ENCODE measurements around the gene TTLL3. TPM values are rescaled to one million over a fixed set of nuclear protein-coding genes. Genes with fewer than 3 reads are reported as not detected.

Gene TTLL3
- total and polyA plus RNA-seq, 2 of the 8 experiments (the other 6 are each of a cell fraction or from before 2014, with no cell fraction given): 5.9 to 8.9 TPM

DNA sequence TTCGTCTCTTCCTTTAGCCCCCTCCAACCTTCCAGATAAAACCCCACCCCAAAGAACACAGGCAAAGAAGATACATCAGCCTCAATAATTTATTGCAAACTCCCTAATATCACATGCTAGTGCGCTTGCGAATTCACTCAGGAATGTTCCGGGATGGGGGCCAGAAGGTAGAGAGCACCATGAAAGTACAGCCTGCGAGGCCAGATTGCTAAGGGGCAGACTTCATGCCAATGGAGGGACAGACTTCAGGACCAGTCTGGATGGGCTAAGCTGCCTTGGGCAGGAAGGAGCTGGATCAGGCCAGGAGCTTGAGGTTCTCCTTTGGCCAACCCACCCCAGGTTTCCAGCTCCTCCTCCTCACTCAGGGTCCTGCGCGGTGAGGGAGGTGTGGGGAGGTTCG, 56.6 kb downstream of the TTLL3 start:
- Histone ChIP-seq H3K9ac (replicated peaks in 1 of 4; ENCODE audit: extremely low read depth in 1 of 4, low read depth in 3 of 4, low read length in 3 of 4) (no peak overlapping the region), H3K14ac (ENCODE audit: insufficient read length) (no peak overlapping the region), H3K4me3 (ENCODE audit: extremely low read depth in 1 of 4, insufficient read depth in 2 of 4, low read depth in 3 of 4, low read length in 4 of 4) (no peak overlapping the region), H4K20me1 (replicated peaks in 1 of 2; ENCODE audit: control insufficient read depth in 1 of 2, insufficient read depth in 2 of 2, low read length in 2 of 2) (no peaks in the 10 kb centered on the region), H4K91ac (replicated peaks; ENCODE audit: insufficient read length, low read length) (no peak overlapping the region), H2AFZ (ENCODE audit: low read length) (no peak overlapping the region), H3K79me1 (ENCODE audit: low read depth, low read length) (no peaks in the 10 kb centered on the region), H4K8ac (ENCODE audit: extremely low read depth, insufficient read depth, low read length) (no peak overlapping the region), H4K5ac (ENCODE audit: insufficient read length, low read depth, low read length) (no peak overlapping the region), H3K4ac (replicated peaks; ENCODE audit: insufficient read length, low read depth, low read length) (no peak overlapping the region), H2AK5ac (ENCODE audit: low read depth, low read length) (no peak overlapping the region), H2BK15ac (ENCODE audit: low read length) (no peak overlapping the region), H3K4me2 (ENCODE audit: insufficient read depth in 1 of 2, low read depth in 2 of 2, low read length in 2 of 2) (no peak overlapping the region), H3K36me3 (ENCODE audit: control insufficient read depth in 2 of 4, insufficient read depth in 4 of 4, low read length in 3 of 4) (no peaks in the 10 kb centered on the region), H2BK20ac (ENCODE audit: low read length) (no peak overlapping the region), H2BK120ac (replicated peaks; ENCODE audit: low read depth, low read length) (no peak overlapping the region), H3K23ac (ENCODE audit: insufficient read length) (no peak overlapping the region), H3K56ac (replicated peaks; ENCODE audit: insufficient read length, low read depth, low read length) (no peak overlapping the region), H3K4me1 (replicated peaks in 1 of 4; ENCODE audit: control insufficient read depth in 3 of 4, insufficient read depth in 4 of 4, low read length in 3 of 4) (peaks cover 0 to 3% (median 3%) of the 10 kb centered on the region in 4 experiments; a peak in 5 of 7 replicates), H3K9me3 (ENCODE audit: insufficient read depth in 2 of 2, low read depth in 1 of 2, low read length in 1 of 2) (no peaks in the 10 kb centered on the region), H2BK12ac (ENCODE audit: low read depth, low read length) (no peak overlapping the region), H3K27ac (ENCODE audit: low read depth, low read length) (no peak overlapping the region), H3K18ac (ENCODE audit: extremely low read depth, low read length) (no peak overlapping the region), H3K27me3 (replicated peaks in 1 of 4; ENCODE audit: control insufficient read depth in 3 of 4, extremely low read depth in 1 of 4, insufficient read depth in 3 of 4, low read length in 3 of 4) (peaks cover 0 to 10% (median 4%) of the 10 kb centered on the region in 4 experiments; a peak in 3 of 7 replicates), H2BK5ac (ENCODE audit: low read depth, low read length) (no peak overlapping the region), H3K23me2 (ENCODE audit: low read depth, low read length) (peaks cover 4% of the 10 kb centered on the region; the same call in 1 of the 2 replicates), H3K79me2 (ENCODE audit: control insufficient read depth in 1 of 2, insufficient read depth in 2 of 2, low read length in 2 of 2) (no peaks in the 10 kb centered on the region)
- CTCF ChIA-PET (ENCODE audit: partially characterized antibody): interaction anchor here (0.7 to 1.5 kb wide), 2 partner anchors 10 to 65 kb away, joined by 3 to 5 read pairs; no protein-coding TSS in a partner anchor
- WGBS, 2 experiments (ENCODE audit: extremely low coverage in 1 of 2, insufficient coverage in 1 of 2, insufficient read length in 1 of 2, insufficient replicate concordance in 2 of 2, low coverage in 1 of 2, low lambda C conversion rate in 2 of 2, missing lambda C conversion rate in 1 of 2): 92% methylated on average over 5 of the region's 8 CpGs; no CpG with 5 or more reads in 1 of the 2 experiments
- no peak for TF ChIP-seq MAX (IDR thresholded peaks at IDR 0.05)
- no peak for TF ChIP-seq EGR1 (IDR thresholded peaks at IDR 0.05; ENCODE audit: borderline replicate concordance, low read depth, low read length)
- TF ChIP-seq RXRA (IDR thresholded peaks at IDR 0.05; ENCODE audit: insufficient read depth, low read depth, low read length): no peak
- no peak for TF ChIP-seq BACH1 (IDR thresholded peaks at IDR 0.05; ENCODE audit: low read length)
- no peak for TF ChIP-seq PHF8 (conservative IDR thresholded peaks at IDR 0.05; ENCODE audit: low read depth, low read length)
- no peak for TF ChIP-seq TAF1 (IDR thresholded peaks at IDR 0.05; ENCODE audit: low read depth, low read length)
- no peak for DNase-seq (ENCODE audit: low read depth in 1 of 2, low spot score in 2 of 2)
- FAIRE-seq: no peak
- POLR2A ChIA-PET (ENCODE audit: partially characterized antibody): interaction anchor here (1.0 to 1.1 kb wide), 2 partner anchors 8 to 23 kb away, joined by 3 read pairs; no protein-coding TSS in a partner anchor

All from H1 (cell line).